Measurements from ENCODE around the gene MYMX. TPM values are rescaled to one million over a fixed set of nuclear protein-coding genes. Genes with fewer than 3 reads are reported as not detected.

Gene MYMX
- total and polyA plus RNA-seq, 4 donors, result 0.14 TPM; not detected in 3

DNA sequence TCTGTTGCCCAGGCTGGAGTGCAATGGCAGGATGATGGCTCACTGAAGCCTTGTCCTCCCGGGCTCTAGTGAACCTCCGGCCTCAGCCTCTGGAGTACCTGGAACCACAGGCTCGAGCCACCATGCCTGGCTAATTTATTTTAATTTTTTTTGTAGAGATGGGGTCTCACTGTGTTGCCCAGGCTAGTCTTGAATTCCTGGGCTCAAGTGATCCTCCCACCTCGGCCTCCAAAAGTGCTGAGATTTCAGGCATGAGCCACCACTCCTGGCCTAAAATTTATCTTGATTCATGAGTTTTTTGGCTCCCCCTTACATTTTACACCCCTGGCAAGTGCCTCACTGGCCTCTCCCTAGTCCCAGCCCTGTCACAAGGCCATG lies 4.2 kb downstream of the MYMX start:
- TF ChIP-seq NR2F2 (IDR thresholded peaks at IDR 0.05) (no peak), FOXA1 (IDR thresholded peaks at IDR 0.05) (no peak), GABPA (IDR thresholded peaks at IDR 0.05 in 1 of 2, conservative IDR thresholded peaks at IDR 0.05 in 1 of 2) (no peak), SP1 (IDR thresholded peaks at IDR 0.05) (no peak), RXRA (IDR thresholded peaks at IDR 0.05) (no peak), FOXA2 (IDR thresholded peaks at IDR 0.05) (no peak), HNF4A (conservative IDR thresholded peaks at IDR 0.05) (no peak)
- Histone ChIP-seq H3K4me3 (ENCODE audit: low read depth in 1 of 3, low read length in 3 of 3) (no peak overlapping the region), H3K36me3 (ENCODE audit: control insufficient read depth in 4 of 4, insufficient read depth in 3 of 4, low read depth in 1 of 4, low read length in 3 of 4) (no peaks in the 10 kb centered on the region), H3K4me1 (ENCODE audit: control insufficient read depth in 4 of 4, insufficient read depth in 4 of 4, low read length in 3 of 4) (peaks cover 44 to 86% (median 66%) of the 10 kb centered on the region in 4 donors), H3K9me3 (ENCODE audit: control insufficient read depth in 4 of 4, low read length in 3 of 4) (no peaks in the 10 kb centered on the region), H3K27me3 (ENCODE audit: control insufficient read depth in 4 of 4, insufficient read depth in 4 of 4, low read length in 3 of 4) (no peaks in the 10 kb centered on the region), H3K9ac (ENCODE audit: low read depth in 1 of 2, low read length in 2 of 2) (no peak overlapping the region), H3K27ac (ENCODE audit: low read depth in 1 of 2, low read length in 2 of 2) (peak overlapping the region; percentile 89 to 95)
- no peak for DNase-seq (ENCODE audit: low spot score)
- WGBS, result 87% methylated on average over 4 of the region's 4 CpGs

DNA sequence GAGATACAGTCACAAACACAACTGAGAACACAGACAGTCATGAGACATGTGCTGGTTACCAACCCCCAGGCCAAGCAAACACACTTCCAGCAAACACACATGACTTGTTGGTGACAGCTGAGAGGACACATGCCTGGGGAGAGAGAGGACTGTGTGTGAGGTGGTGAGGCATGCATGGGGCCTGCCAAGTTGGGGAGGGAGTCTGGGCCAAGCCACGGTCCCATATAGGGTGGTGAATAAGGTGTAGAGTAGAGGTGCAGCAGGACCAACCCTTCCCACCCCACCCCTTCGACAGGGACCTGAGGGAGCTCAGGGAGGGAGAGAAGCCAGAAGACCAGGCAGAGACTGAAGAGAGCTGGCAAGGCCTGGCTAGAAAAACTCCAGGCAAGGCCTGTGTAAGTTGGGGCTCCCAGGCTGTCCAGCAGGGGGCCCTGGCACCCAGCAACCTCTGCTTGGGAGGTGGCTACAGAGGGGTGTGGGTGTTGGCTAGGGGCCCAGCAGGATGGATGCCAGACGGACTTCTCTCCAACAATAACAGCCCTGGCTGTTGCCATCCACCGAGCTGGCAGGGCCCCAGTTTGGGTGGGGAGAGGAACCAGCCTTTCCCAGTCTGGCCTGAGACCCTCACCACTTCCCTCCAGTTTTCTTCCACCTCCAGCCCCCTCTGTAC lies 4.7 kb downstream of the MYMX start:
- peak overlapping the region; percentile 26 to 42 for H3K9ac ChIP-seq (ENCODE audit: low read depth in 1 of 2, low read length in 2 of 2)
- 7% methylated on average over 4 of the region's 4 CpGs for WGBS

More for the DNA sequence above, 4.7 kb downstream of the MYMX start:
- Histone ChIP-seq H3K4me3 (ENCODE audit: low read depth in 1 of 3, low read length in 3 of 3) (no peak overlapping the region), H3K27ac (ENCODE audit: low read depth in 1 of 2, low read length in 2 of 2) (peak overlapping the region; percentile 89 to 95), H3K4me1 (ENCODE audit: control insufficient read depth in 4 of 4, insufficient read depth in 4 of 4, low read length in 3 of 4) (peaks cover 49 to 90% (median 71%) of the 10 kb centered on the region in 4 donors), H3K36me3 (ENCODE audit: control insufficient read depth in 4 of 4, insufficient read depth in 3 of 4, low read depth in 1 of 4, low read length in 3 of 4) (no peaks in the 10 kb centered on the region), H3K27me3 (ENCODE audit: control insufficient read depth in 4 of 4, insufficient read depth in 4 of 4, low read length in 3 of 4) (no peaks in the 10 kb centered on the region), H3K9me3 (ENCODE audit: control insufficient read depth in 4 of 4, low read length in 3 of 4) (no peaks in the 10 kb centered on the region)
- DNase-seq (ENCODE audit: low spot score), result peak; percentile 88
- peak; percentile 80 to 88 for TF ChIP-seq RAD21 (IDR thresholded peaks at IDR 0.05)
- no peak for TF ChIP-seq GABPA (IDR thresholded peaks at IDR 0.05 in 1 of 2, conservative IDR thresholded peaks at IDR 0.05 in 1 of 2)
- peak; percentile 32 for TF ChIP-seq FOXA1 (IDR thresholded peaks at IDR 0.05)
- TF ChIP-seq JUND (IDR thresholded peaks at IDR 0.05), result no peak
- peak in 1 of 2 donors; percentile 26 for TF ChIP-seq EGR1 (IDR thresholded peaks at IDR 0.05; ENCODE audit: low read depth in 2 of 2)
- TF ChIP-seq FOXA2 (IDR thresholded peaks at IDR 0.05), result no peak
- TF ChIP-seq SP1 (IDR thresholded peaks at IDR 0.05), result peak; percentile 76
- peak; percentile 48 for TF ChIP-seq REST (IDR thresholded peaks at IDR 0.05)
- TF ChIP-seq, protein P1, sequence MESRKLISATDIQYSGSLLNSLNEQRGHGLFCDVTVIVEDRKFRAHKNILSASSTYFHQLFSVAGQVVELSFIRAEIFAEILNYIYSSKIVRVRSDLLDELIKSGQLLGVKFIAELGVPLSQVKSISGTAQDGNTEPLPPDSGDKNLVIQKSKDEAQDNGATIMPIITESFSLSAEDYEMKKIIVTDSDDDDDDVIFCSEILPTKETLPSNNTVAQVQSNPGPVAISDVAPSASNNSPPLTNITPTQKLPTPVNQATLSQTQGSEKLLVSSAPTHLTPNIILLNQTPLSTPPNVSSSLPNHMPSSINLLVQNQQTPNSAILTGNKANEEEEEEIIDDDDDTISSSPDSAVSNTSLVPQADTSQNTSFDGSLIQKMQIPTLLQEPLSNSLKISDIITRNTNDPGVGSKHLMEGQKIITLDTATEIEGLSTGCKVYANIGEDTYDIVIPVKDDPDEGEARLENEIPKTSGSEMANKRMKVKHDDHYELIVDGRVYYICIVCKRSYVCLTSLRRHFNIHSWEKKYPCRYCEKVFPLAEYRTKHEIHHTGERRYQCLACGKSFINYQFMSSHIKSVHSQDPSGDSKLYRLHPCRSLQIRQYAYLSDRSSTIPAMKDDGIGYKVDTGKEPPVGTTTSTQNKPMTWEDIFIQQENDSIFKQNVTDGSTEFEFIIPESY (IDR thresholded peaks at IDR 0.05), result no peak
- TF ChIP-seq, protein P2, sequence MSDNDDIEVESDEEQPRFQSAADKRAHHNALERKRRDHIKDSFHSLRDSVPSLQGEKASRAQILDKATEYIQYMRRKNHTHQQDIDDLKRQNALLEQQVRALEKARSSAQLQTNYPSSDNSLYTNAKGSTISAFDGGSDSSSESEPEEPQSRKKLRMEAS (IDR thresholded peaks at IDR 0.05), result peak; percentile 63
- peak; percentile 40 for TF ChIP-seq NR2F2 (IDR thresholded peaks at IDR 0.05)
- TF ChIP-seq HNF4A (conservative IDR thresholded peaks at IDR 0.05), result peak; percentile 39 to 45
- peak; percentile 90 for TF ChIP-seq CTCF (IDR thresholded peaks at IDR 0.05; ENCODE audit: low read depth, low read length, missing input control)
- TF ChIP-seq YY1 (IDR thresholded peaks at IDR 0.05), result peak; percentile 44
- peak; percentile 41 to 61 for TF ChIP-seq RXRA (IDR thresholded peaks at IDR 0.05)
- no peak for TF ChIP-seq HNF4G (IDR thresholded peaks at IDR 0.05)
- TF ChIP-seq ATF3 (IDR thresholded peaks at IDR 0.05), result no peak
- TF ChIP-seq TAF1 (conservative IDR thresholded peaks at IDR 0.05), result no peak

Data from liver (tissue), 9 donors.